SK-N-SH (cell line): ENCODE data around the gene ARL9. TPM values are rescaled to one million over a fixed set of nuclear protein-coding genes. Genes with fewer than 3 reads are reported as not detected.

ENCODE experiments used
- CTCF ChIA-PET: fragments of 300-600, 350-600 bp; formaldehyde crosslinking; extraction: SDS; loops from one replicate; lab custom pipeline; 2021; lab: Yijun Ruan, JAX
- POLR2A ChIA-PET: fragments of 350-600 bp; sonication (Branson Sonifier 250); formaldehyde crosslinking; extraction: SDS; loops from one replicate; lab custom pipeline; 2020; ENCODE audit warnings: antibody characterized with exemption, inconsistent platforms; lab: Yijun Ruan, JAX
- DNase-seq: peaks from one replicate; pipeline ENCODE4 v3.0.0; 2012
- H2AFZ ChIP-seq: fragments of 200-600 bp; sonication (generic); 2 replicates; pipeline ENCODE4 v1.8.1; 2016; ENCODE audit warnings: antibody characterized with exemption, mild to moderate bottlenecking, low read depth
- H3F3A ChIP-seq: fragments of 200-600 bp; sonication (generic); replicated peaks from 2 replicates; pipeline ENCODE3; 2016; ENCODE audit warnings: antibody characterized with exemption, mild to moderate bottlenecking; ENCODE audit not compliant: insufficient read depth
- H3K27ac ChIP-seq, 2 experiments: fragments of 200-500 bp in 1 of 2; fragments of 200-600 bp in 1 of 2; sonication (Bioruptor generic) in 1 of 2; sonication (generic), shearing (Covaris generic) in 1 of 2; 2 replicates each; pipeline versions ENCODE4 v1.5.1 to v1.6.1; 2014 to 2016; ENCODE audit warnings: low read depth in 2 of 2, inconsistent platforms in 1 of 2, low read length in 1 of 2, mild to moderate bottlenecking in 1 of 2, mixed read lengths in 1 of 2
- H3K27me3 ChIP-seq: fragments of 200-600 bp; sonication (generic), shearing (Covaris generic); 2 replicates; pipeline ENCODE4 v1.6.1; 2016; ENCODE audit warnings: mixed run types; ENCODE audit not compliant: insufficient read depth
- H3K36me3 ChIP-seq, 2 experiments: fragments of 200-500 bp in 1 of 2; fragments of 200-600 bp in 1 of 2; sonication (Bioruptor generic) in 1 of 2; sonication (generic) in 1 of 2; replicated peaks in 1 of 2; 2 replicates each; pipeline versions ENCODE3 to v1.5.1; 2014 to 2016; ENCODE audit warnings: low read length in 1 of 2, mild to moderate bottlenecking in 1 of 2; ENCODE audit not compliant: insufficient read depth in 2 of 2, control insufficient read depth in 1 of 2
- H3K4me1 ChIP-seq, 2 experiments: fragments of 200-500 bp in 1 of 2; fragments of 200-600 bp in 1 of 2; sonication (Bioruptor generic) in 1 of 2; sonication (generic), shearing (Covaris generic) in 1 of 2; 2 replicates each; pipeline versions ENCODE4 v1.5.1 to v1.6.1; 2014 to 2016; ENCODE audit warnings: low read depth in 1 of 2, low read length in 1 of 2, mixed run types in 1 of 2; ENCODE audit not compliant: insufficient read depth in 2 of 2, control insufficient read depth in 1 of 2
- H3K4me2 ChIP-seq: fragments of 200-600 bp; sonication (generic), shearing (Covaris generic); 2 replicates; pipeline ENCODE4 v1.6.1; 2017; ENCODE audit warnings: mixed run types
- H3K4me3 ChIP-seq, 2 experiments: fragments of 200-500 bp in 1 of 2; fragments of 200-600 bp in 1 of 2; sonication (Bioruptor generic) in 1 of 2; sonication (generic), shearing (Covaris generic) in 1 of 2; 2 replicates each; pipeline versions ENCODE4 v1.5.1 to v1.8.1; 2014 to 2016; ENCODE audit warnings: low read depth in 2 of 2, inconsistent platforms in 1 of 2, low read length in 1 of 2, mild to moderate bottlenecking in 1 of 2, mixed read lengths in 1 of 2, moderate library complexity in 1 of 2
- H3K79me2 ChIP-seq: fragments of 200-600 bp; sonication (generic); 2 replicates; pipeline ENCODE4 v1.8.1; 2017; ENCODE audit warnings: mild to moderate bottlenecking; ENCODE audit not compliant: insufficient read depth
- H3K9ac ChIP-seq: fragments of 200-600 bp; sonication (generic); 2 replicates; pipeline ENCODE4 v1.6.1; 2017; ENCODE audit warnings: mixed run types
- H3K9me2 ChIP-seq: fragments of 200-600 bp; sonication (generic); 2 replicates; pipeline ENCODE4 v1.6.1; 2017; ENCODE audit warnings: mixed run types
- H3K9me3 ChIP-seq: fragments of 200-600 bp; sonication (generic); 2 replicates; pipeline ENCODE4 v1.6.1; 2017; ENCODE audit warnings: mixed run types, mild to moderate bottlenecking, moderate library complexity
- H4K20me1 ChIP-seq: fragments of 200-600 bp; sonication (generic); 2 replicates; pipeline ENCODE4 v1.6.1; 2017; ENCODE audit warnings: mild to moderate bottlenecking, mixed run types; ENCODE audit not compliant: insufficient read depth
- CHD2 ChIP-seq: fragments of 150-350 bp; IDR thresholded peaks from 2 replicates; pipeline ENCODE4 v1.6.1; 2018; ENCODE audit warnings: low read length; ENCODE audit not compliant: partially characterized antibody
- ELF1 ChIP-seq: IDR thresholded peaks from 2 replicates; pipeline ENCODE4 v1.4.0; 2012
- EP300 ChIP-seq, 2 experiments: IDR thresholded peaks; 2 replicates each; pipeline versions ENCODE4 v1.4.0 to v1.6.1; 2012; ENCODE audit warnings: borderline replicate concordance in 1 of 2, low read depth in 1 of 2, low read length in 1 of 2
- EZH2phosphoT487 ChIP-seq: fragments of 200-600 bp; sonication (generic); IDR thresholded peaks from 2 replicates; pipeline ENCODE4 v1.6.1; 2017; ENCODE audit warnings: low read depth, mixed run types, mild to moderate bottlenecking, antibody characterized with exemption, moderate library complexity, borderline replicate concordance
- FOXM1 ChIP-seq: IDR thresholded peaks from 2 replicates; pipeline ENCODE4 v1.4.0; 2012; ENCODE audit warnings: low read depth, mild to moderate bottlenecking
- GABPA ChIP-seq: IDR thresholded peaks from 2 replicates; pipeline ENCODE4 v1.4.0; 2012; ENCODE audit warnings: low read depth, mild to moderate bottlenecking
- JUND ChIP-seq: IDR thresholded peaks from 2 replicates; pipeline ENCODE4 v1.4.0; 2012
- MEF2A ChIP-seq: IDR thresholded peaks from 2 replicates; pipeline ENCODE4 v1.4.0; 2012; ENCODE audit warnings: low read depth, borderline replicate concordance
- NFIC ChIP-seq: IDR thresholded peaks from 2 replicates; pipeline ENCODE4 v1.4.0; 2012; ENCODE audit warnings: borderline replicate concordance
- POLR2AphosphoS5 ChIP-seq: IDR thresholded peaks from 2 replicates; pipeline ENCODE4 v1.6.1; 2012; ENCODE audit warnings: low read depth, low read length
- RXRA ChIP-seq: IDR thresholded peaks from 2 replicates; pipeline ENCODE4 v1.4.0; 2012; ENCODE audit warnings: low read depth, mild to moderate bottlenecking, borderline replicate concordance
- SIN3A ChIP-seq: IDR thresholded peaks from 2 replicates; pipeline ENCODE4 v1.6.1; 2012; ENCODE audit warnings: low read depth, mild to moderate bottlenecking, low read length, moderate library complexity, borderline replicate concordance
- TAF1 ChIP-seq: IDR thresholded peaks from 2 replicates; pipeline ENCODE4 v1.6.1; 2012; ENCODE audit warnings: low read depth, mild to moderate bottlenecking, low read length, moderate library complexity, borderline replicate concordance
- TCF12 ChIP-seq: IDR thresholded peaks from 2 replicates; pipeline ENCODE4 v1.4.0; 2012
- whole genome bisulfite sequencing: methylation state at CpG from one replicate; pipeline ENCODE4 v1.1.6; 2017; ENCODE audit warnings: low lambda C conversion rate; 5-methylcytosine and 5-hydroxymethylcytosine counted together
- polyA plus RNA-seq, 3 experiments: library from polyadenylated mRNA; depleted of rRNA; stranded (reverse); fragments of >200 nt; gene quantifications; 2 replicates each; pipeline ENCODE4 v1.2.3, GENCODE V29; 2012
- TF ChIP-seq, protein P1 (sequence below): IDR thresholded peaks from 2 replicates; pipeline ENCODE4 v1.4.0; 2012; ENCODE audit warnings: low read depth
- TF ChIP-seq, protein P2 (sequence below): fragments of 150-350 bp; IDR thresholded peaks from 2 replicates; pipeline ENCODE4 v1.6.1; 2017; ENCODE audit warnings: antibody characterized with exemption, low read length, low read depth, borderline replicate concordance
- TF ChIP-seq, protein P3 (sequence below): IDR thresholded peaks from 2 replicates; pipeline ENCODE4; 2012
- TF ChIP-seq, protein P4 (sequence below): fragments of 150-350 bp; IDR thresholded peaks from 2 replicates; pipeline ENCODE4 v1.6.1; 2016; ENCODE audit warnings: mild to moderate bottlenecking, low read depth, low read length
- TF ChIP-seq, protein P5 (sequence below): IDR thresholded peaks from 2 replicates; pipeline ENCODE4 v1.4.0; 2012; ENCODE audit warnings: low read depth, borderline replicate concordance
- TF ChIP-seq, protein P6 (sequence below): IDR thresholded peaks from 2 replicates; pipeline ENCODE4 v1.6.1; 2012; ENCODE audit warnings: mild to moderate bottlenecking, low read depth, low read length, moderate library complexity

Gene ARL9
- polyA plus RNA-seq, 1 of the 3 experiments (the other 2 are of a cell fraction): not detected

DNA sequence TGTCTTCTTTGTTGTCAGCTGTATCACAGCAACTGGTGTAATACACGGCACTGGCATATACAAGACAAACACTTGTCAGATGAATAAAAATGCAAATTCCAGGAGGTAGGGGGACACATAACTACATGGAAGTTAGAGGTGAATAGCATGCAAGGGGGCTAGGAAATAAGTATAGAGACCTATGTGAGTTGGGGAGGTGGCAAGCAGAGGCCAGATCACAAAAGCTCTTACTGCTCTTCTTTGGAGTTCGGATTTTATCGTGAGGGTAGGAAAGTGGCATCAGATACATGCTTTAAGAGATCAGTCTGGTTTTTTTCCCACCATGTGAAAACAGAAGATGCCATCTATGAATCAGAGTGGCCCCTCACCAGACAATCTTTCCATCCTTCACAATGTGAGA is 41.0 kb upstream of the ARL9 start:
- Histone ChIP-seq H3K27me3 (no peaks in the 10 kb centered on the region), H3K4me2 (0 out of 2 replicates have a peak overlapping the region, but pooled peaks have one; percentile 95), H3K4me1 (peaks cover 0 to 18% of the 10 kb centered on the region in 2 experiments; a peak in 2 of 4 replicates), H3K79me2 (peaks cover 85% of the 10 kb centered on the region), H3K36me3 (peaks cover 28 to 34% of the 10 kb centered on the region in 2 experiments), H3K9me3 (no peaks in the 10 kb centered on the region), H3F3A (peaks cover 8% of the 10 kb centered on the region), H3K27ac (peak overlapping the region in 1 of 2 experiments; percentile 2; a peak in 1 of 4 replicates), H2AFZ (no peak overlapping the region), H4K20me1 (peaks cover 10% of the 10 kb centered on the region), H3K9ac (no peak overlapping the region), H3K9me2 (no peaks in the 10 kb centered on the region), H3K4me3 (peak overlapping the region; percentile 7 to 75; a peak in 1 of 4 replicates)
- no peak for DNase-seq
- ChIA-PET CTCF (interaction anchor here (1.0 kb wide), 3 partner anchors 9 to 80 kb away, joined by 4 to 5 read pairs (median 5); no protein-coding TSS in a partner anchor), POLR2A (no interaction called here)
- no peak for TF ChIP-seq GABPA
- TF ChIP-seq TCF12: no peak
- TF ChIP-seq, protein P1, sequence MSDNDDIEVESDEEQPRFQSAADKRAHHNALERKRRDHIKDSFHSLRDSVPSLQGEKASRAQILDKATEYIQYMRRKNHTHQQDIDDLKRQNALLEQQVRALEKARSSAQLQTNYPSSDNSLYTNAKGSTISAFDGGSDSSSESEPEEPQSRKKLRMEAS: no peak
- TF ChIP-seq SIN3A: no peak
- TF ChIP-seq, protein P2, sequence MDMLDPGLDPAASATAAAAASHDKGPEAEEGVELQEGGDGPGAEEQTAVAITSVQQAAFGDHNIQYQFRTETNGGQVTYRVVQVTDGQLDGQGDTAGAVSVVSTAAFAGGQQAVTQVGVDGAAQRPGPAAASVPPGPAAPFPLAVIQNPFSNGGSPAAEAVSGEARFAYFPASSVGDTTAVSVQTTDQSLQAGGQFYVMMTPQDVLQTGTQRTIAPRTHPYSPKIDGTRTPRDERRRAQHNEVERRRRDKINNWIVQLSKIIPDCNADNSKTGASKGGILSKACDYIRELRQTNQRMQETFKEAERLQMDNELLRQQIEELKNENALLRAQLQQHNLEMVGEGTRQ: no peak
- TF ChIP-seq, protein P3, sequence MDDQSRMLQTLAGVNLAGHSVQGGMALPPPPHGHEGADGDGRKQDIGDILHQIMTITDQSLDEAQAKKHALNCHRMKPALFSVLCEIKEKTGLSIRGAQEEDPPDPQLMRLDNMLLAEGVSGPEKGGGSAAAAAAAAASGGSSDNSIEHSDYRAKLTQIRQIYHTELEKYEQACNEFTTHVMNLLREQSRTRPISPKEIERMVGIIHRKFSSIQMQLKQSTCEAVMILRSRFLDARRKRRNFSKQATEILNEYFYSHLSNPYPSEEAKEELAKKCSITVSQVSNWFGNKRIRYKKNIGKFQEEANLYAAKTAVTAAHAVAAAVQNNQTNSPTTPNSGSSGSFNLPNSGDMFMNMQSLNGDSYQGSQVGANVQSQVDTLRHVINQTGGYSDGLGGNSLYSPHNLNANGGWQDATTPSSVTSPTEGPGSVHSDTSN: no peak
- no peak for TF ChIP-seq EZH2phosphoT487
- no peak for TF ChIP-seq ELF1
- no peak for TF ChIP-seq RXRA
- TF ChIP-seq TAF1: no peak
- no peak for TF ChIP-seq EP300 (IDR thresholded peaks at IDR 0.05; ENCODE audit: borderline replicate concordance in 1 of 2, low read depth in 1 of 2, low read length in 1 of 2)
- TF ChIP-seq MEF2A: no peak
- TF ChIP-seq, protein P4, sequence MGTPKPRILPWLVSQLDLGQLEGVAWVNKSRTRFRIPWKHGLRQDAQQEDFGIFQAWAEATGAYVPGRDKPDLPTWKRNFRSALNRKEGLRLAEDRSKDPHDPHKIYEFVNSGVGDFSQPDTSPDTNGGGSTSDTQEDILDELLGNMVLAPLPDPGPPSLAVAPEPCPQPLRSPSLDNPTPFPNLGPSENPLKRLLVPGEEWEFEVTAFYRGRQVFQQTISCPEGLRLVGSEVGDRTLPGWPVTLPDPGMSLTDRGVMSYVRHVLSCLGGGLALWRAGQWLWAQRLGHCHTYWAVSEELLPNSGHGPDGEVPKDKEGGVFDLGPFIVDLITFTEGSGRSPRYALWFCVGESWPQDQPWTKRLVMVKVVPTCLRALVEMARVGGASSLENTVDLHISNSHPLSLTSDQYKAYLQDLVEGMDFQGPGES: no peak
- TF ChIP-seq CHD2: no peak
- TF ChIP-seq, protein P5, sequence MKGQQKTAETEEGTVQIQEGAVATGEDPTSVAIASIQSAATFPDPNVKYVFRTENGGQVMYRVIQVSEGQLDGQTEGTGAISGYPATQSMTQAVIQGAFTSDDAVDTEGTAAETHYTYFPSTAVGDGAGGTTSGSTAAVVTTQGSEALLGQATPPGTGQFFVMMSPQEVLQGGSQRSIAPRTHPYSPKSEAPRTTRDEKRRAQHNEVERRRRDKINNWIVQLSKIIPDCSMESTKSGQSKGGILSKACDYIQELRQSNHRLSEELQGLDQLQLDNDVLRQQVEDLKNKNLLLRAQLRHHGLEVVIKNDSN: no peak
- TF ChIP-seq FOXM1: no peak
- TF ChIP-seq, protein P6, sequence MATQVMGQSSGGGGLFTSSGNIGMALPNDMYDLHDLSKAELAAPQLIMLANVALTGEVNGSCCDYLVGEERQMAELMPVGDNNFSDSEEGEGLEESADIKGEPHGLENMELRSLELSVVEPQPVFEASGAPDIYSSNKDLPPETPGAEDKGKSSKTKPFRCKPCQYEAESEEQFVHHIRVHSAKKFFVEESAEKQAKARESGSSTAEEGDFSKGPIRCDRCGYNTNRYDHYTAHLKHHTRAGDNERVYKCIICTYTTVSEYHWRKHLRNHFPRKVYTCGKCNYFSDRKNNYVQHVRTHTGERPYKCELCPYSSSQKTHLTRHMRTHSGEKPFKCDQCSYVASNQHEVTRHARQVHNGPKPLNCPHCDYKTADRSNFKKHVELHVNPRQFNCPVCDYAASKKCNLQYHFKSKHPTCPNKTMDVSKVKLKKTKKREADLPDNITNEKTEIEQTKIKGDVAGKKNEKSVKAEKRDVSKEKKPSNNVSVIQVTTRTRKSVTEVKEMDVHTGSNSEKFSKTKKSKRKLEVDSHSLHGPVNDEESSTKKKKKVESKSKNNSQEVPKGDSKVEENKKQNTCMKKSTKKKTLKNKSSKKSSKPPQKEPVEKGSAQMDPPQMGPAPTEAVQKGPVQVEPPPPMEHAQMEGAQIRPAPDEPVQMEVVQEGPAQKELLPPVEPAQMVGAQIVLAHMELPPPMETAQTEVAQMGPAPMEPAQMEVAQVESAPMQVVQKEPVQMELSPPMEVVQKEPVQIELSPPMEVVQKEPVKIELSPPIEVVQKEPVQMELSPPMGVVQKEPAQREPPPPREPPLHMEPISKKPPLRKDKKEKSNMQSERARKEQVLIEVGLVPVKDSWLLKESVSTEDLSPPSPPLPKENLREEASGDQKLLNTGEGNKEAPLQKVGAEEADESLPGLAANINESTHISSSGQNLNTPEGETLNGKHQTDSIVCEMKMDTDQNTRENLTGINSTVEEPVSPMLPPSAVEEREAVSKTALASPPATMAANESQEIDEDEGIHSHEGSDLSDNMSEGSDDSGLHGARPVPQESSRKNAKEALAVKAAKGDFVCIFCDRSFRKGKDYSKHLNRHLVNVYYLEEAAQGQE: no peak
- TF ChIP-seq JUND: no peak
- TF ChIP-seq NFIC: no peak
- TF ChIP-seq POLR2AphosphoS5: no peak
- 74% methylated on average over 3 of the region's 3 CpGs for WGBS
